ENCODE data around the gene NANOS3.
"Not testable (repeated sequence)": the region's sequence is repeated elsewhere in the genome, so short reads cannot be mapped to it uniquely, and the experiment has no call there.

Gene NANOS3

DNA sequence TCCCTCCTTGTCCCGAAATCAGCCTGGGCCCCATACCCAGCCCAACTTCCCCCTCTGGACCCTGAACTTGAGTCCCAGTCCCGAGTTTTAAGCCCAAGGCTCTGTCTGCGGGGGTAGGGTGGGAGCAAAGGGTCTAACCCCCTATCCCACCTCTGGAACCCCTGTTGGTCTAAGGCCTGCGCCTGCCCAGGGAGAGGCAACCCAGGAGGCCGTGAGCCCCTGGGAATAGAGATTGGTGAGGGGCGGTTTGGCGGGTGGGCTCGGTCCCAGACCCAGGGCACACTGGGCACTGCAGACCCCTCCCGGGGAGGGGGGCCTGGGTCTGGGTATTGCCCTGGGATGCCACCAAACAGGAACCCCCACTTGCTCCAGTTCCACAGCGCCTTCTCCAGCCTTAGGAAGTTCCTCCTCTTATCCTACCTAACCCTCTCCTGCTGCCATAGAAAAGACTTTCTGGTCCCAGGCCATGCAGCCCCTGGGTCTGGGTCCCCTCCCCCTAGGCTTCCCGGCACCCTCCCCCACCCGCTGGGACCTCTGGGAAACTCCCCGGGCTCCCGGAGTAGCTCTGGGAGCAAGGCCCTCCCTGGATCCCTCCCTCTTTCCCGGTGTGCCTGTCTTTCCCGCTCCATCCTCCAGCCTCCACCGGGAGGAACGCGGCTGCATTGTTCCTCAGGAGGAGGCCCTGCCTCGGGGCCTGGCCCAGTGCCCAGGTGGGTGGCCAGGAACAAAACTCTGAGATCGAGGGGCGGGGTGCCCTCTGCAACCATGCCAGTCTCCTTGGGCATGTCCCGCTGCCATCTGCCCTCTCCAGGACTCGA is 33.6 kb upstream of the NANOS3 start:
- DNase-seq (ENCODE audit: low spot score) = no peak

DNA sequence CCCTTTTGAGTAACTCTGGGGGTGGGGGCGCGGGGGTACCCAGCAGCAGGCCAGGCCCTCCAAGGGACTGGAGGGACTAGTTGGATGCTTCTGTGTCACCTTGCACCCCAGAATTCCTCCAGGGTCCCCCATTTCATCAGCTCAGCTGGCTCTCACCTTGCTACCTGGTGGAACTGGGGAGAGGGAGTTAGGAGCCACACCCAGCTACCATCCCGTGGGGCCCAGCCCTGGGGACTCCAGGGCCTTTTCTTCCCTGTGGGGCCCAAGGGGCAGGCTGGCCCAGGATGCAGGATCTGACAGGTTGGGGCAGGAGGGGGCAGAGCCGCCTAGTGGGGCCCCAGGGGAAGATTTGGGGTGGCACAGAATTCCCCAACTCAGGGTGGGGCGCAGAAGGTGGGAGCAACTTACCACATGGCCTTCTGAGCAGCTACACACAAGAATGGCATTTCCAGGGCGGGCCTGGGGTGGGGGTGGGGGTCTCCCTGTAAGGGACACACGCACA is 32.8 kb upstream of the NANOS3 start:
- no peak for DNase-seq (ENCODE audit: low spot score)

DNA sequence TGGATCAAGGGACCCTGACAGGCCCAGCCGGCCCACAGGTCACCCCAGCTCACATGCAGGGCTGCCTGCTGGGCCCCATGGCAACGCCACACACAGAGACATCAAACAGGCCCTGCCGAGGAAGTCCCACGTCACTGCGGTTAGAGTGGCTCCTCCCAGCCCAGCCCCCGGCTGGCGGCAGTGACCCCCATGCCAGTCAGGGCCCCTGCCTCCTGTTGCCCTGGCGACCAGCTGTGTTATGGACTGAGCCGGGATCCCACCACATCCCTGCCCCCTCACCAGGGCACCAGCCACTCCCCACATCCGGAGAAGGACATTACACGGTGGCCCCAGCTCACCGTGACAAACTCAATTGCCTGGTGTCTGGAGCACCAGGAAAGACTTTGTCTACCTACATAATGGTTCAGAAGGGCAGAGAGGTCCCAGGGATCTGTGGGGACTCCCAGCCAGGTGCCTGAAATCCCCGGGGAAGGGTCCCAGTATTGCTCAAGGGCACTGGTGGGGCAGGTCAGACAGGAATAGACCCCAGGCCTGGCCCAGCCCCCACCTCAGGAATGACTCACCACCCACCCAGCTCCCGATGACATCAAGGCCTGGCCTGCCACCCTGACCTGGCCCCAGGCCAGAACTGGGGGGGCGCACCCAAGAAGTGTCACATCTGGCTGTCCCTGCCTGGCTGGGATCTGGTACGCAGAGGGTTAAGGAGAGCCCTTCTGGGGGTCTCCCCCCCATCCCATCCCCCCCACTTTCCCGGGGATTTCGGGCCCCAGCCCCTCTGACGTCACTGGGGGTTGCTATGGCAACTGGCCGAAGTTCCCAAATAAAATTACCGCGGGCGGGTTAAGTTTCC is 30.2 kb upstream of the NANOS3 start:
- peak; percentile 70 for DNase-seq (ENCODE audit: low spot score)

DNA sequence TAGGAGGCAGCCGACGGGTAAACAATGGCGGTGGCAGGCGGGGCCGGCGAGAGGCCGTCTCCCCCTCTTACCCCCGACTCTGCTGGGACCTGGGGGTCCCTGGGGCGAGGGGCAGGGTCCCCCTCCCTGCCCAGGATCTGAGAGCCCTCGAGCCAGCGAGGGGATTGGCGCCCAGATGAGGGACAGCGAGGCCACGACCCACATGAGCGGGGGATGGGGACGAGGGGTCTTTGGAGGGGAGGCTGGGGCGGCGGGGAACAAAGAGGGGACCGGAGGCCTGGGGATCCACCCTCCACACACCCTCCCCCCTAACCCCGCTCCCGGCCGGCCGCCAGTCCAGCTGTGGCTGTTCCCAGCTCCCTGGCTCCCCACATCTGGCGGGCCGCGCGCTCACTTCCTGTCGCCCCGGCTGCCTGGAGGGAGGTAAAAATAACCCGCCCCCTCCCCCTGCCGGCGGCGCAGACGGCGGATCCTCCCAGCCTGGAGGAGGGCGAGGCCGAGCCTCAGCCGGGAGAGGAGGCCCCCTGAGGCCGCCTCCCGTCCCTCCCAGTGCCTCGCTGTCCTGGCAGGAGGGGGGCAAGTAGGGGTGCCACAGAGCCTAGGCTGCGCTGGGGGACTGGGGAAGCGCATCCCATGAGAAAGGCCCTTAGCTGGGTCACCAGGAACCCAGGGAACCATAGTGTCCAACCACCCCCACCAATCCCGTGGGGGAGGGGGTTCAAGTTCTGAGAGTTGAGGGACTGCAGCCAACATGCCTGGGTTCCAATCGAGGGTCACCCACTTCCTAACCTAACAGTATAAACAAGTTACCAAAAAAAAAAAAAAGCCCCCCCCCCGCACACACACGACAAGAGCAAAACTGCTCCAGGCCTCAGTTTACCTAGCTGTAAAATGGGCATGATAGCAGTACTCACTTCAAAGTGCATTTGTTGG is 29.3 kb upstream of the NANOS3 start:
- peak; percentile 80 for DNase-seq (ENCODE audit: low spot score)

DNA sequence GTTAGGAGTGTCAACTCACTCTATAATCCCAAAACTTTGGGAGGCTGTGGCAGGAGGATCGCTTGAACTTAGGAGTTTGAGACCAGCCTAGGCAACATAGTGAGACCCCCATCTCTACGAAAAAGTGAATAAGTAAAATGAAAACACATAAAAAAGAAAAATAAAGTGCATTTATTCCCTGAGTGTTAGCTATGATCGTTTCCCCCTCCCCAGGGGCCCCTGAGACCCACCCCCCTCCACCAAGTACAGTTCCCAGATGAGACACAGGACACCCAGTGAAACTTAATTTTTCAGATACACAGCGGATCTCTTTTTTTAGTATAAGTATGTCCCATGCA is 28.6 kb upstream of the NANOS3 start:
- no peak for DNase-seq (ENCODE audit: low spot score)

DNA sequence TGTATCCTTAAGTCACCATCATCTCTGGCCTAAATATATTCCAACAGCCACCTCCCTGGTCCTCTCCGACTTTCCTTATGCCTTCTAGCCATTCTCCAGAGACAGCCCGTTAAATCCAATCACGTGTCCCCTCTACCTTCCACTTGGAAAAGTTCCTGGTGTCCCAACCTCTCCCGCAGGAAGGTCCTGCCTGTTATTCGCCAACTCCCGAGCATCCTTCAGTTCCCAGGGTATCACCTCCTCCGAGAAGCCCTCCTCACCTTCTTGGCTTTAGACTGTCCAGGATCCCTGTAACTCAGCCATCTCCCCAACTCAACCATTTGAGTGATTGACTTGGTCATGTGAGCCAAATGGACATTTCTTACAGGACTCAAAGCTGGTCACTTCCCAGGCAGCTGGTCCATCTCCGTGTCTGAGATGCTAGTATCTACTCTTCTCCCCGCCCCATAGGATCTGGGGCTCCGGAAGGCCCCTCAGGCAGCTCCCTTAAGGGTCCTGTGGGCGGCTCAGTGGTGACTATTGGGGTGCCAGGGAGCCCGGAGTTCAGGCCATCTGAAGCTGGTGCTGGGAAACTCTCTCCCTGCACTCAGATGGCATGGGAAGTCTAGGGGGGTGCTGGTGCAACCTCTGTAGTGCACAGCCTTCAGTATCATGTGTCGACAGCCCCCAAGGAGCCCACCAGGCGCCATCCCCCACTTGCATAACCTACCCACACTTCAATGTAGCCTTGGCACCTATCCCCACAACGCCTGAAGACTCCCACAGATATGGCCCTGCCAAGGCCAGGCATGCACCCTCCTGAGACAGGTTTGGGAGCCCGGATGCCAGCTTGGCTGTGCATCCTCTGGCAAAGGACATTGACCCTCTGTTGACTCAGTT is 27.9 kb upstream of the NANOS3 start:
- no peak for DNase-seq (ENCODE audit: low spot score)

DNA sequence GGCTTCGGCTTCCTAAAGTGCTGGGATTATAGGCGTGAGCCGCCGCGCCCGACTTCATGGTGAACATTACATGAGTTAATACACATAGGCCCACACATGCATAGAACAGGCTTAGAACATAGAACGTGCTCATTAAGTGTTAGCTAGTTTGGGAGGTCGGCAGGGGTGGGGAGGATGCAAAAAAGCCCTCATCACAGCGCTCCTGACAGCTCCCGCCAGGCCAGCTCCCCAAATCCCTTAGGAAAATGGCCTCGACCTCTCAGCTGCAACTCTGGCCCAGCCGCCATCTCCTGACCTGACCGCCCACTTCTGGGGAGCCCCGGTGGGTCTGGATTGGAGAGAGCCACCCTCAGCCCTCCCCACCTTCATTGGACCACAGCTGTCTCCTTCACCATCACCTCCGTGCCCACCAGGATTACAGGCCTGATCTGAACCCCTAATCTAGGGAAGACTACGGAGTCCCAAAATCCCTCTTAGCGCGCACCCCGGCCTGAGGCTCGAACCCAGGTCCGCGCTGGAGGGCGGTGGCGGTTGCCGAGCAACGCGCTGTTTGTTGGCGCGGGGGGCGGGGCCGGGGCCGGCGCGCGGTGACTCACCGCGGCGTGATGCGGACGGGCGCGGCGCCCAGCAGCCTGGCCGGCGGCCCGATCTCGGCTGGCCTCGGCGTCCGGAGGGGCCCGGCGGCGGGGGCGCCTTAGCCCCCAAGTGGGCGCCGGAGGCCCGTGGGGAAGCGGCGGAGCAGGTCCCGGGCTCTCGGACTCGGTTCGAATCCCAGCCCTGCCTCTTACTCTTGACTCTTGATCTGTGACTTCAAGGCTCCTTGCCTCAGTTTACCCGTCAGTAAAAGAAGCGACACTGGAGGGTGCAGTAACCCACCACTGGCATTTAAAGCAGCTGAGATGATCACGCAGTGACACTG is 26.7 kb upstream of the NANOS3 start:
- DNase-seq (ENCODE audit: low spot score) = peak; percentile 72

DNA sequence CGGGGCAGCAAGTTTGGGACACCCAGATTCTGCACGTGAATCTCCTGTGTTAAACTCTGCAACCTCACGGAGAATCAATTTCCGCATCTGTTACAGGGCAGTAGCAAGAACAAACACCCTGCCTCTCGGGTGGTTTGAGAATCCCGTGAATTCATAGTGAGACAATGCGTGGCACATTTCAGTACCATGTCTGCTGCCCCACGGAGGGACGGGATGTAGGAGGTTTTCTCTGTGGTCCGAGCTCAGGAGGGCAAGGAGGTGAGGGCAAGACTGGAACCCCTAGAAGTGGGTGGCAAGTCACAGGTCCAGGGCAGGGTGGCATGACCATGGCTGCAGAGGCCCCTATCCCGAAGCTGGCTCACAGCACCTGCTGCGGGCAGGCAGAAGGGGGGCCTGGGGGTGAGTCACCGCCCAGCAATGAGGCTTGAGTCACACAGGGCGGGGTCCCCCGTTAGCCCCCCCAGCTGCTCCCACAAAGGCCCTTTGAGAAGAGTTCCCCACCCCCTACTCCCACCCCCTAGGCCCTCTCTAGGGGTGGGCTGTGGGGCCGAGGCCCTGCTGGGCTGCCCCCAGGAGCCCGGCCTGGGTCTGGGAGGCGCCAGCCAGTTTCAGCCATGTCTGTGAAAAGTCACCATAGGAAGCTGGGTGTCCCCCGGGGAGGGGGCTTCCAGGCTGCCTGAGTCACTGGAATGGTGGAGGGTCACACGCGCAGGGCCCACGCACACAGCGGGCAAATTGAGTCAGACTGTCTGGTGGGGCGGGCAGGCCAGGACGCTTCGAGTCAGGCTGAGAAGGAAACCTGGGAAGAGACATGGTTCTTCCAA is 25.8 kb upstream of the NANOS3 start:
- DNase-seq (ENCODE audit: low spot score) = peak; percentile 79

DNA sequence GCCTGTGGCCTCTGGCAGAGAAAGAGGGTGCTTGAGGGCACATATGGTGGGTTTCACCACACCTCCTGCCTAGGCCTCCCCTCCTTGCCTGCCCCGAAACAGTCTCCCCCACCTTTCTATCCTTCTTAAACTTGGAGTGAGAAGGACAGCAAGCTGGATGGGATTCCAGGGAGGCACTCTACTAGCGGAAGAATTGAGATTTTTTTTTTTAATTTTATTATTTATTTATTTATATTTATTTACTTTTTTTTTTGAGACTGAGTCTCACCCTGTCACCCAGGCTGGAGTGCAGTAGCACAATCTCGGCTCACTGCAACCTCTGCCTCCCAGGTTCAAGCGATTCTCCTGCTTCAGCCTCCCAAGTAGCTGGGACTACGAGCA is 25.2 kb upstream of the NANOS3 start:
- DNase-seq (ENCODE audit: low spot score) = not testable (repeated sequence)

DNA sequence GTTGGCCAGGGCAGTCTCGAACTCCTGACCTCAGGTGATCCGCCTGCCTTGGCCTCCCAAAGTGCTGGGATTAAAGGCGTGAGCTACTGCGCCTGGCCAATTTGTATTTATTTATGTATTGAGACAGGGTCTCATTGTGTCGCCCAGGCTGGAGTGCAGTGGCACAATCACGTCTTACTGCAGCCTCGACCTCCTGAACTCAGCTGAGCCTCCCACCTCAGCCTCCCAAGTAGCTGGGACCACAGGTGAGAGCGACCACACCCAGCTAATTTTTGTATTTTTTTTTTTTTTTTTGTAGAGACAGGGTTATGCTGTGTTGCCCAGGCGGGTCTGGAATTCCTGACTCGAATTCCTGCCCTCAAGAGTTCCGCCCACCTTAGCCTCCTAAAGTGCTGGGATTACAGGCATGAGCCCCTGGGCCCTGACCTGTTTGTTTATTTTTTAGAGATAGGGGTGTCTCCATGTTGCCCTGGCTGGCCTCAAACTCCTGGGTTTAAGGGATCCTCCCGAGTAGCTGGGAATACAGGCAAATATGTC is 24.7 kb upstream of the NANOS3 start:
- DNase-seq (ENCODE audit: low spot score) = not testable (repeated sequence)

DNA sequence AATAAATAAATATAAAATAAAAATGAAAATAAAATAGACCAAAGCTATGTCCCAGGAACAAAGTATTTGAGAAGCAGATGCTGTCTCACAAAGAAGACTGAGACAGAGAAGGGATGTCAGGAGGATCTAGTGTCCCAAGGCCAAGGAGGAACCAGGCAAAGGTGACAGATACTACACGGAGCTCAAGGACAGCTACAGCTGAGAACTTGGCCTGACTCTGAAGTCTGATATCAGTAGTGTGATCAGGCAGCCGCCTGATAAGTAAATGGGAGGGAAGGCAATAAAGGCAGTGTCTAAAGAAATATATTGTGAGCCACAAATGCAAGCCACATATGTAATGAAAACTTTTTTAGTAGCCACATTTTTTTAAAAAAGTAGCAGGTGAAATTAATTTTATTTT is 20.4 kb upstream of the NANOS3 start:
- DNase-seq (ENCODE audit: low spot score) = no peak

DNA sequence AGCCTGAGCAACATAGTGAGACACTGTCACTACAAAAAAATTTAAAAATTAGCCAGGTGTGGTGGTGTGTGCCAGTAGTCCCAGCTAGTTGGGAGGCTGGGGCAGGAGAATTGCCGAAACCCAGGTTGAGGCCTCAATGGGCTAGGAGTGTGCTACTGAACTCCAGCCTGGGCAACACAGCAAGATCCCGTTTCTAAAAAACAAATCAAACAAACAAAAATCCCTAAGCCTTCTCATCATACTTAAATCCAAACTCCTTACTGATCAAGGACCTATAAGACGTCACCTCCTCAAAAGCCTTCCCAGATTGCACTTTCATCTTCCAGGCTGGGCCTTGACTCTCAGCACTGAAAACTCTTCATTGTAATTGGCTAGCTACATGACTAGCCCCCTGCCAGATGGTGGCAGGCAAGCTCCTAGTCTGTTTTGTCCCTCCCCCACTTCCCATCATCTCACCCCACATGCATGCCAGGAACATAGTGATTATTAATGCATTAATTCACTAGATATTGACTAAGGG is 17.5 kb upstream of the NANOS3 start:
- DNase-seq (ENCODE audit: low spot score) = no peak

DNA sequence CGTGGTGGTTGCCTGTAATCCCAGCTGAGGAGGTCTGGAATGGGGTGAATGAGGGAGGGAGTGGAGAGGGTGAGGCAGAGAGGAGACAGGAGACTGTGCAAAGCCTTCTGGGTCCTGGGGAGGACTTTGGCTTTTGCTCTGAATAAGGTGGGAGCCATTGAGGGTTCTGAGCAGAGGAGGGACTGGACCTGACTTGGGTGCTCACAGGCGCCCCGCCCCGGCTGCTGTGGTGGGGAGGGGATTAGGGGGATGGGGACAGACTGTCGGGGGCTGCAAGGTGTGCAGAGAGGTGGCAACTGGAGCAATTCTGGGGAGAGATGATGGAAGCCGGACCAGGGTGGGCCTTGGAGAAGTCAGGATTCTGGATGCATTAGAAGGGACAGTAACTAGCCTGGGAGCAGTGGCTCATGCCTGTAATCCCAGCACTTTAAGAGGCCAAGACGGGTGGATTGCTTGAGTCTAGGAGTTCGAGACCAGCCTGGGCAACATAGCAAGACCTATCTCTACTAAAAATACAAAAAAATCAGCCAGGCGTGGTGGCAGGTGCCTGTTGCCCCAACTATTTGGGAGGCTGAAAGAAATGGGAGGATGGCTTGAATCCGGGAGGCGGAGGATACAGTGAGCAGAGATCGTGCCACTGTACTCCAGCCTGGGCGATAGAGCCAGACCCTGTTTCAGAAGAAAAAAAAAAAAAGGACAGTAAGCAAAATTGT is 16.1 kb upstream of the NANOS3 start:
- no peak for DNase-seq (ENCODE audit: low spot score)

DNA sequence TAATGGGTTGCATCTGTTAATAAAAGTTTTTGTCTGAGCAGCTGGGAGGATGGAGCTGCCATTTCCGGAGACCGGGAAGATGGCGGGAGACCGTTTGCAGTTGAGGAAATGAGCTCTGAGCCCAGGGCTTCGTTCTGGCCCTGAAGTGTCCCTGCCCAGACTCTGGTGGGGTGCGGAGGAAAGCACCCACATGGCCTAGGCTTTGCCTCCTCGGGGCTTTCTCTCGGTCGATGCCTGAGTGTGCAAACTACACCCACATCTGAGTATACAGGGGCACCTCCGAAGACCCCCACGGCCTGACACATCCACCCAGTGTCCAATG is 15.6 kb upstream of the NANOS3 start:
- no peak for DNase-seq (ENCODE audit: low spot score)

DNA sequence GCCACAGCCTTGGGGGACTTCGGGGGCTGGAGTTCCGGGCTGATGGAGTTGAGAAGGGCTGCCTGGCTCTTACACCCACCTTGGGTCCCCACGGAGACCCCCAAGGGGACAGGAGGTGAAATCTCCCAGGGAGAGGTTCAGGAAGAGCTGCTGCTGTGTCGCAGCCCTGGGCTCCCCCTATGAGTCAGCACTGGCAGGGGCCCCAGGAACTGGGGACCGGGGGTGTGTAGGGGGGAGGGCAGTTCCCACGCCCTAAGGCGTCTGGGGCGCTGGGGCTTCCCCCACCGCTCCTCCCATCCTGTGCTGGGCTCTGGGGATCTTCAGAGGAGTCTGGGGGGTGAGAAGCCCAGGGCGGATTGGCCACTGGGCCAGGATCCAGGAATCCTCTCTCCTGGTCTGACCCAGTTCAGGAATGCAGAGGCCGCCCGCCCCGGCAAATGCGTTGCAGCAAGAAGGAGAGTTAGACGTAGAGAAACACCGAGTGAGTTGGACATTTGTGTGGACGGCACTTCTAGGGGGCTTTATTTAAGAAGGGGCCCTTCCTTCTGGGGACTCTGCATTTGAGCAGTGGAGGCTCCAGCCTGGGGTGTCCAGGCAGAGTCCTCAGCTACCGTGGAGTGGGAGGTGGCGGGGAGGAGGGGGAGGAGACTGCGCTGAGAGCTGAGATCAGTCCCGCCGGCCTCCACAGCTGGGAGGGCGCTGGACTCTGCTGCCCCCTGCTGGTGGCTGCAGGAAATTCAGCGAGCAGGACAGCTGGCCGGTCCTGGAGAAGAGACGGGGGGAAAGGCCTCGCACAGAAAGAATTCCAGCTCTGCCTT is 15.0 kb upstream of the NANOS3 start:
- DNase-seq (ENCODE audit: low spot score) = peak; percentile 88

DNA sequence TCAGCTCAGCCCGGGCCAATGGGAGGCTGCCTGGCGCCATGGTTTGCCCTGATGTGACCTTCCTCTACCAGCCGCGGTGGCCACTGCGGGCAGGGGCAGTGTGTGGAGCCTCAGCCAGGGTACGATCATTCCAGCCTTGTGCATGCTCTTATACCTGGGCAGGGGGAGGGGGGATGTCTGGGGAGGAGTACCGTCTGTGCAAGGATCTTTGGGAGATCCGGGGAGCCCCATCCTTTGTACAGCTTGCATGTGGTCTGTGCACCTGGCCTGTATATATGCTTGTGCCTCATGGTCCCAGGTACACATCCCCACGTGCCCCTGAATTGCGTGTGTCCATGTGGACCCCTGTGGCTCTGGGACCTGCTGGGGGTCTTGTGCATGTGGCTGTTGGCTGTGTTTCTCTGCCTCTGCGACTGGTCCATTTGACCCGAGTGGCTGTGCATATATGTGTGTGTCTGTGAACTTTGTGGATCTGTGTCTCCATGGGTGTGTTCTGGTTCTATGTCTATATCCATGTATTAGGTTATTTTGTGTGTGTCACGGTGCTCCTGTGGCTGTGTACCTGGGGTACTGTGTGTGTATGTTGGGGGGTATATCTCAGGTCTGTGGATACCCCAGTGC is 12.8 kb upstream of the NANOS3 start:
- no peak for DNase-seq (ENCODE audit: low spot score)
